GM19035 (cell line): Measurements from ENCODE around the gene CADM1.

ENCODE experiments used
- ATAC-seq: cut with Tn5 transposase; IDR thresholded peaks from one replicate; pipeline ENCODE4 v1.9.1; 2021; ENCODE audit not compliant: unreplicated experiment

CADM1 gene

GRCh38 chr11:115190196-115190595, 314.0 kb downstream of the CADM1 start:
- no peak for ATAC-seq

GRCh38 chr11:115188898-115189278, 315.3 kb downstream of the CADM1 start:
- no peak for ATAC-seq

GRCh38 chr11:115188188-115188897, 315.9 kb downstream of the CADM1 start:
- no peak for ATAC-seq

- no peak for ATAC-seq
These were observed 318.3 kb downstream of the CADM1 start for GRCh38 chr11:115185931-115186330.

- ATAC-seq, result no peak
These were observed 318.7 kb downstream of the CADM1 start for GRCh38 chr11:115185507-115185906.

GRCh38 chr11:115184901-115185300, 319.3 kb downstream of the CADM1 start:
- no peak for ATAC-seq

GRCh38 chr11:115183830-115184229, 320.4 kb downstream of the CADM1 start:
- ATAC-seq, result no peak

- ATAC-seq, result no peak
These were observed 321.1 kb downstream of the CADM1 start for GRCh38 chr11:115183136-115183535.

- no peak for ATAC-seq
These were observed 321.8 kb downstream of the CADM1 start for GRCh38 chr11:115182282-115182955.

GRCh38 chr11:115181538-115181937, 322.7 kb downstream of the CADM1 start:
- no peak for ATAC-seq

- ATAC-seq, result no peak
These were observed 323.9 kb downstream of the CADM1 start for GRCh38 chr11:115180272-115180671.

- ATAC-seq, result no peak
These were observed 324.6 kb downstream of the CADM1 start for GRCh38 chr11:115179636-115180035.

- ATAC-seq, result no peak
These were observed 325.5 kb downstream of the CADM1 start for GRCh38 chr11:115178705-115179104.

GRCh38 chr11:115173136-115173535, 331.1 kb downstream of the CADM1 start:
- no peak for ATAC-seq

GRCh38 chr11:115170133-115170815, 333.9 kb downstream of the CADM1 start:
- ATAC-seq, result no peak

- no peak for ATAC-seq
These were observed 335.0 kb downstream of the CADM1 start for GRCh38 chr11:115169251-115169650.

- ATAC-seq, result no peak
These were observed 335.5 kb downstream of the CADM1 start for GRCh38 chr11:115168686-115169085.

- ATAC-seq, result no peak
These were observed 336.0 kb downstream of the CADM1 start for GRCh38 chr11:115168229-115168671.

GRCh38 chr11:115167456-115167855, 336.8 kb downstream of the CADM1 start:
- no peak for ATAC-seq

GRCh38 chr11:115166820-115167219, 337.4 kb downstream of the CADM1 start:
- ATAC-seq, result no peak

GRCh38 chr11:115164774-115165173, 339.4 kb downstream of the CADM1 start:
- no peak for ATAC-seq

GRCh38 chr11:115162919-115163318, 341.3 kb downstream of the CADM1 start:
- ATAC-seq, result no peak
